Anterior cingulate cortex (tissue), 58 donors: ENCODE data around the gene CERCAM.
"Not testable (repeated sequence)": the region's sequence is repeated elsewhere in the genome, so short reads cannot be mapped to it uniquely, and the experiment has no call there.

Source experiments
- DNase-seq, 58 donors: peaks; one replicate each; lab custom pipeline; 2025; lab: John Stamatoyannopoulos, UW

CERCAM gene

GRCh38 chr9:128446505-128446904 lies 25.8 kb downstream of the CERCAM start:
- not testable (repeated sequence) for DNase-seq

- no peak for DNase-seq
These were observed 28.1 kb downstream of the CERCAM start for GRCh38 chr9:128448746-128449145.

- DNase-seq: no peak
These were observed 34.3 kb downstream of the CERCAM start for GRCh38 chr9:128454991-128455390.

GRCh38 chr9:128455849-128456612 lies 35.4 kb downstream of the CERCAM start, which contains the start of gene ODF2:
Gene ODF2, plus strand, starts transcription at chr9:128456006. Its CDS starts 86 bp downstream, at chr9:128456092.
- peak; percentile 59 to 99 (median 96) for DNase-seq

GRCh38 chr9:128456613-128457061 lies 36.0 kb downstream of the CERCAM start:
- DNase-seq: peak in 51 of 58 donors; percentile 10 to 77 (median 44)

- no peak for DNase-seq
These were observed 36.5 kb downstream of the CERCAM start for GRCh38 chr9:128457207-128457606.

GRCh38 chr9:128459011-128459410 lies 38.4 kb downstream of the CERCAM start:
- DNase-seq: no peak

- no peak for DNase-seq
These were observed 48.4 kb downstream of the CERCAM start for GRCh38 chr9:128469070-128469469.

- peak in 2 of 58 donors; percentile 5 to 16 for DNase-seq
These were observed 49.9 kb downstream of the CERCAM start for GRCh38 chr9:128470560-128470959.

GRCh38 chr9:128473104-128473503 lies 52.4 kb downstream of the CERCAM start:
- DNase-seq: no peak

- DNase-seq: no peak
These were observed 55.2 kb downstream of the CERCAM start for GRCh38 chr9:128475867-128476266.

GRCh38 chr9:128479262-128479661 lies 58.6 kb downstream of the CERCAM start:
- no peak for DNase-seq

- no peak for DNase-seq
These were observed 60.9 kb downstream of the CERCAM start for GRCh38 chr9:128481561-128481960.

- no peak for DNase-seq
These were observed 61.5 kb downstream of the CERCAM start for GRCh38 chr9:128482186-128482585.

GRCh38 chr9:128484686-128485413 lies 64.2 kb downstream of the CERCAM start:
- DNase-seq: no peak

- DNase-seq: no peak
These were observed 64.8 kb downstream of the CERCAM start for GRCh38 chr9:128485414-128485855.

- DNase-seq: no peak
These were observed 65.5 kb downstream of the CERCAM start for GRCh38 chr9:128486201-128486600.
